Measurements from ENCODE around the gene MRPL52. TPM values are rescaled to one million over a fixed set of nuclear protein-coding genes. Genes with fewer than 3 reads are reported as not detected.

The MRPL52 gene
- total and polyA plus RNA-seq, 2 of the 13 experiments (the other 11 are each of a cell fraction or from before 2014, with no cell fraction given) = 118 to 329 TPM

DNA sequence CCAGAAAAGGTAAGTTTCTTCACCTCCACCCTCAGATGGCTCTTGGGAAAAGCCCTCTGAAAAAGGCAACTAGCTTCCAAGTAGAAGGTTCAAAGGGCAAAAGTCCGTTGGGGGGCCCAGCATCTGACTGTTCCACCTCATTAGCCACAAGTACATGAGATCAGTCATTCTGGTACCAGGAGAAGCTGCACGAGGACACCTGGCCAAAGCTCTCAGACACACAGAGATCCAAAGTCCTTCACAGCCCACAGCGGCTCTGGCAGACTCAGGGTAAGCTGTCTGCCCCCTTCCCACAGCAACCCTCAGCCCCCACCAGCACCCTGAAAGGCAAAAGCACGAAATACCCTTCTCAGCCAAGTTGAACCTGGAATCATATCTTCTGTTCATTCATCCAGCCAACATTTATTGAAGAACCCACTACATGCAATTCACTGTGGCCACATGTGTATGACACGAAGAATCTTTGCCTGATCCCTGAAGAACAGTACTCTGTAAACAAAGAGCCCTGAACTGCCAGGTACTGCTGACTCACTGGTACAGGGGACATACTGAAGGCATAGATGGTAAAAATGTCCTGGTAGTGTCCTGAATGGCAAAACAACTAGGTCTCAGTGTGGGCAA, 33.5 kb upstream of the MRPL52 start:
- ChIA-PET POLR2A (interaction anchor here (0.7 to 2.6 kb wide), 13 partner anchors 11 to 207 kb away, joined by 3 to 26 read pairs (median 4); partner anchors contain the start of genes AJUBA, DAD1, MRPL52 and OXA1L), CTCF (ENCODE audit: low intra/inter-chr PET ratio, low total read pairs) (interaction anchor here (1.1 kb wide), 1 partner anchor 239 kb away, joined by 3 read pairs; no protein-coding TSS in a partner anchor)
- H3K9me3 ChIP-seq (ENCODE audit: low read length) = no peaks in the 10 kb centered on the region
- peak; percentile 60 for DNase-seq (ENCODE audit: low spot score)
- H4K20me1 ChIP-seq (ENCODE audit: insufficient read depth, low read length) = no peaks in the 10 kb centered on the region
- peak overlapping the region; percentile 7; the same call in 1 of the 2 replicates for H3K9ac ChIP-seq (ENCODE audit: insufficient read depth, low read depth, low read length)
- H3K4me2 ChIP-seq (ENCODE audit: low read depth, low read length) = peak overlapping the region; percentile 62
- H3K4me1 ChIP-seq (ENCODE audit: insufficient read depth, low read length) = peaks cover 34% of the 10 kb centered on the region
- in situ Hi-C loops (cut with HindIII; ENCODE audit: extremely low pct_ligation_motif_present, low pct_unique_long_range_greater_than_20kb) = no loop called here
- no peak overlapping the region for H3K27ac ChIP-seq (ENCODE audit: extremely low read length, insufficient read depth, low read length)
- TSS peak; percentile 70 for BruUV-seq (replicated peaks)
- peak; percentile 32 for FAIRE-seq
- no peaks in the 10 kb centered on the region for H3K27me3 ChIP-seq (ENCODE audit: control insufficient read depth in 1 of 2, insufficient read depth in 2 of 2, low read length in 2 of 2)
- no peaks in the 10 kb centered on the region for H3K36me3 ChIP-seq (replicated peaks in 1 of 2; ENCODE audit: control insufficient read depth in 1 of 2, insufficient read depth in 2 of 2, low read length in 2 of 2)
- peak overlapping the region in 1 of 3 experiments; percentile 19; a peak in 2 of 6 replicates for H3K4me3 ChIP-seq (replicated peaks in 1 of 3; ENCODE audit: insufficient read depth in 1 of 3, low read depth in 2 of 3, low read length in 3 of 3)
- intact Hi-C loops (cut with micrococcal nuclease; ENCODE audit: unreplicated experiment) = no loop called here
- peak overlapping the region; percentile 10 for H2AFZ ChIP-seq (ENCODE audit: low read length)
- ATAC-seq = peak; percentile 63
- no peaks in the 10 kb centered on the region for H3K79me2 ChIP-seq (ENCODE audit: insufficient read depth, low read length)
- 2% methylated on average over 5 of the region's 5 CpGs for WGBS (ENCODE audit: low lambda C conversion rate)
- TF ChIP-seq ZNF644 (CRISPR knock-in tag; IDR thresholded peaks at IDR 0.05; ENCODE audit: low read depth) (0 out of 2 replicates have a peak, but pooled peaks have one; percentile 39), DNMT3B (CRISPR knock-in tag; conservative IDR thresholded peaks at IDR 0.05) (no peak), ZNF83 (CRISPR knock-in tag; IDR thresholded peaks at IDR 0.05; ENCODE audit: borderline replicate concordance) (0 out of 2 replicates have a peak, but pooled peaks have one; percentile 49), ZMYM2 (CRISPR knock-in tag; IDR thresholded peaks at IDR 0.05) (peak; percentile 84; the same call in 1 of the 2 replicates), GTF2F1 (IDR thresholded peaks at IDR 0.05; ENCODE audit: low read length) (no peak), ZNF709 (CRISPR knock-in tag; IDR thresholded peaks at IDR 0.05) (no peak), KLF12 (CRISPR knock-in tag; IDR thresholded peaks at IDR 0.05; ENCODE audit: borderline replicate concordance) (no peak), IKZF4 (CRISPR knock-in tag; IDR thresholded peaks at IDR 0.05; ENCODE audit: borderline replicate concordance, low read depth, not compliant biosample characterization) (no peak), ZNF691 (CRISPR knock-in tag; IDR thresholded peaks at IDR 0.05; ENCODE audit: borderline replicate concordance, low read depth) (peak; percentile 100), ZNF280D (CRISPR knock-in tag; IDR thresholded peaks at IDR 0.05) (peak; percentile 78; the same call in 1 of the 2 replicates), ZNF460 (CRISPR knock-in tag; IDR thresholded peaks at IDR 0.05; ENCODE audit: borderline replicate concordance) (no peak), NR2F1 (CRISPR knock-in tag; IDR thresholded peaks at IDR 0.05) (0 out of 4 replicates have a peak, but pooled peaks of 1 of the 2 experiments have one; percentile 3)
- TF ChIP-seq, protein P1, sequence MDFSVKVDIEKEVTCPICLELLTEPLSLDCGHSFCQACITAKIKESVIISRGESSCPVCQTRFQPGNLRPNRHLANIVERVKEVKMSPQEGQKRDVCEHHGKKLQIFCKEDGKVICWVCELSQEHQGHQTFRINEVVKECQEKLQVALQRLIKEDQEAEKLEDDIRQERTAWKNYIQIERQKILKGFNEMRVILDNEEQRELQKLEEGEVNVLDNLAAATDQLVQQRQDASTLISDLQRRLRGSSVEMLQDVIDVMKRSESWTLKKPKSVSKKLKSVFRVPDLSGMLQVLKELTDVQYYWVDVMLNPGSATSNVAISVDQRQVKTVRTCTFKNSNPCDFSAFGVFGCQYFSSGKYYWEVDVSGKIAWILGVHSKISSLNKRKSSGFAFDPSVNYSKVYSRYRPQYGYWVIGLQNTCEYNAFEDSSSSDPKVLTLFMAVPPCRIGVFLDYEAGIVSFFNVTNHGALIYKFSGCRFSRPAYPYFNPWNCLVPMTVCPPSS (IDR thresholded peaks at IDR 0.05) = no peak
- TF ChIP-seq, protein P2, sequence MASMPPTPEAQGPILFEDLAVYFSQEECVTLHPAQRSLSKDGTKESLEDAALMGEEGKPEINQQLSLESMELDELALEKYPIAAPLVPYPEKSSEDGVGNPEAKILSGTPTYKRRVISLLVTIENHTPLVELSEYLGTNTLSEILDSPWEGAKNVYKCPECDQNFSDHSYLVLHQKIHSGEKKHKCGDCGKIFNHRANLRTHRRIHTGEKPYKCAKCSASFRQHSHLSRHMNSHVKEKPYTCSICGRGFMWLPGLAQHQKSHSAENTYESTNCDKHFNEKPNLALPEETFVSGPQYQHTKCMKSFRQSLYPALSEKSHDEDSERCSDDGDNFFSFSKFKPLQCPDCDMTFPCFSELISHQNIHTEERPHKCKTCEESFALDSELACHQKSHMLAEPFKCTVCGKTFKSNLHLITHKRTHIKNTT (CRISPR knock-in tag; IDR thresholded peaks at IDR 0.05) = no peak
- TF ChIP-seq, protein P3, sequence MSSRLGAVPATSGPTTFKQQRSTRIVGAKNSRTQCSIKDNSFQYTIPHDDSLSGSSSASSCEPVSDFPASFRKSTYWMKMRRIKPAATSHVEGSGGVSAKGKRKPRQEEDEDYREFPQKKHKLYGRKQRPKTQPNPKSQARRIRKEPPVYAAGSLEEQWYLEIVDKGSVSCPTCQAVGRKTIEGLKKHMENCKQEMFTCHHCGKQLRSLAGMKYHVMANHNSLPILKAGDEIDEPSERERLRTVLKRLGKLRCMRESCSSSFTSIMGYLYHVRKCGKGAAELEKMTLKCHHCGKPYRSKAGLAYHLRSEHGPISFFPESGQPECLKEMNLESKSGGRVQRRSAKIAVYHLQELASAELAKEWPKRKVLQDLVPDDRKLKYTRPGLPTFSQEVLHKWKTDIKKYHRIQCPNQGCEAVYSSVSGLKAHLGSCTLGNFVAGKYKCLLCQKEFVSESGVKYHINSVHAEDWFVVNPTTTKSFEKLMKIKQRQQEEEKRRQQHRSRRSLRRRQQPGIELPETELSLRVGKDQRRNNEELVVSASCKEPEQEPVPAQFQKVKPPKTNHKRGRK (CRISPR knock-in tag; IDR thresholded peaks at IDR 0.05) = no peak

All from HepG2 (cell line).